HG02884 (cell line): ENCODE results near the gene C11orf24.

ENCODE experiments used
- ATAC-seq: cut with Tn5 transposase; IDR thresholded peaks from one replicate; pipeline ENCODE4 v1.9.1; 2021; ENCODE audit warnings: mild to moderate bottlenecking, moderate library complexity; ENCODE audit not compliant: unreplicated experiment

Gene C11orf24

DNA sequence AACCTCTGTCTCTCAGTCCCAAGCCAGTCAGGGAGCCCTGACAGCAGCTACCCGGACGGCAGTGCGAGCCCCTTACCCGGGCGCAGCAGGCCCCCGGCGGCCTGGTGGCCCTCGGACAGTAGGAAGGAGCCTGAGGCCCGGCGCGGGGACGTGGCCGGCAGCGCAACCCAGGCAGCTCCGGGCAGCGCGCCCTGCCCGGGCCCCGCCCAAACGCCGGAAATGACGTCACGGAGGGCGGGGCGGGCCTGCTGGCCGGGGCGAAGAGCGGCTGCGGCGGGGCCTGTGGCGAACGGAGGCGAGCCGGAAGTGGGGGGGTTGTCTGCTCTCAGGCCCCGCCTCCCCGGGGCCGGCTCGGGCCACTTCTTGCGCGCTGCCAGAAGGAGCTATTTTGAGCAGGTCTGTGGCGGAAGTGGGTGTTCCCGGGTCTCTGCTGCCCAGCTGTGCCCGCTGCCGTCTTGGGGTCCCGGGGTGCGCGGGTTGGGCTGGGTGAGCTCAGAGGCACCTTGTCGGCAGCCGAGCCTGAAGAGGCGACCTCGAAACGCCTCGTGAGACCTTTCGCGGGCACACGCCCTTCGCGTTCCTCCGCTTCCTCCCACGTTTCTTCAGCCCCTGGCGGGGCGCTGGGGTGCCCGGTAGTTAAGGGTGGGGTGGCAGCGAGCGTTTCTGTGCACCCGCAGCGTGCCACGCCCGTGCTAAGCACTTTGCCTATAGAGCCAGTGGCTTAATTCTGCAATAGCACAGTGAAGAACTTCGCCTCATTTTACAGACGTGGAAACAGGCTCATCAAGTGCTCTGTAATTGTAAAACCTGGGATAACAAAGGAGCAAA is at the start of gene C11orf24:
TSS of gene C11orf24 (minus strand) at position 193 of the 828 bp plus-strand sequence. CDS start 8,206 bp downstream, outside the sequence.
- ATAC-seq = peak; percentile 66

DNA sequence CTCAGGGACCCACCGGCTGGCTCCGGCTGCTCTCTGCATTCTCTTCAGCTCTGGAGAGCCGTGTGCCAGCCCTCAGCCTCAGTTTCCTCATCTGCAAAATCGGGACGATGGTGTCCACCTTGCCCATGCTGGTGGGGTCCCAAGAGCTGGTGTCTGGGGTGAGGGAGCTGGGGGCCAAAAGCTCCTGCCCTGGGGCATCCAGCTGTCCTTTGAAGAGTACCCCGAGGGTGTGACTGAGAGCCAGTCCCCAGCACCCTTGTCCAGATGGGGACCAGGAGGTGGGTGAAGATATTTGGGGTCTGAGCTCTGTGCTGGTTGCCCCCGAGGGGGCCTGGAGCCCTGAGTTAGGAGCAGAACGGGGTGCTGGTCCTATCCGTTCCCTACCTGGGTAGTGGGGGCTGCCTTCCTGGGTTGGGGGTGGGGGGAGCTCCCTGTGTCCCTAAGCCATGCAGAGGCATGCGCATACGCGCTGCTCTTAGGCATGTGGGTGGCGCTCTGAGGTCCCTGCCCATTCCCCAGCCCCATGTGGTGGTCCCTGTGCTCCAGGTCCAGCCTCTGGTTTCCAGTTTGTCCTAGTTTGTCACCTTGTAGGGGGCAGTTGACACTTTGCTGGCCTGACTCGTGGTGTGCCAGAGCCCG is 45.5 kb upstream of the C11orf24 start:
- no peak for ATAC-seq

DNA sequence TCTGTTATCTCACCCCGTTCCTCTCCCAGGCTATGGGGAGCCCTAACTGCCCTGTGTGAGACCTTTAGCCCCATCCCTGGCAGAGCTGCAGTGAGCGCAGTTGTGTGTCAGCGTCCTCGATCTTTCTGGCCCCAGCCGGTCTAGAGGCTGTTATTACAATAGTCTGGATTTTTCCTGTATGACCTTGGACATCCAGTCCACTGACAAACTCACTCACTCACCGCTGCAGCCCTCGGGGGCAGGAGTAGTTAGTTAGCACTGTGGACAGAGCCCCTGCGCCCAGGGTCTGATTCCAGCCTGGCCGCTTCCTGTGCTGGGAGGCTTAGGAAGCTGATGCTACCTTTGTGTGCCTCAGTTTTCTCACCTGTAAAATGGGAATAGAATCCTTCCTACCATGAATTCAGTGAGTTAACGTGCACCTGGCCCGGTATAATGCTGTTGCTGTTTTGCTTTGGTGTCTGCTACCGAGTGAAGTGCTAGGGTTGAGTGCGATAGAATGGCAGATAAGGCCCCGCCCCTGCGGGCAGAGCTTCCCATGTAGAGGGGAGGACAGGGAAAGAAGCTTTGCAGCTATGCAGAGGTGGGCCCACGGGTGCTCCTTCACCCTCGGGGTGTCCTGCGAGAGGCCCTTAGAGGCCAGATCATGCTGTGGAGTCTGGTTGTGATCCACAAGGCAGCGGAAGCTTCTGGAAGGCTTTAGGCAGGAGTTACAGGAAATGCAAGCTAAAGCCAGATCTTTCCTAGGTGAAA is 43.6 kb upstream of the C11orf24 start:
- no peak for ATAC-seq

DNA sequence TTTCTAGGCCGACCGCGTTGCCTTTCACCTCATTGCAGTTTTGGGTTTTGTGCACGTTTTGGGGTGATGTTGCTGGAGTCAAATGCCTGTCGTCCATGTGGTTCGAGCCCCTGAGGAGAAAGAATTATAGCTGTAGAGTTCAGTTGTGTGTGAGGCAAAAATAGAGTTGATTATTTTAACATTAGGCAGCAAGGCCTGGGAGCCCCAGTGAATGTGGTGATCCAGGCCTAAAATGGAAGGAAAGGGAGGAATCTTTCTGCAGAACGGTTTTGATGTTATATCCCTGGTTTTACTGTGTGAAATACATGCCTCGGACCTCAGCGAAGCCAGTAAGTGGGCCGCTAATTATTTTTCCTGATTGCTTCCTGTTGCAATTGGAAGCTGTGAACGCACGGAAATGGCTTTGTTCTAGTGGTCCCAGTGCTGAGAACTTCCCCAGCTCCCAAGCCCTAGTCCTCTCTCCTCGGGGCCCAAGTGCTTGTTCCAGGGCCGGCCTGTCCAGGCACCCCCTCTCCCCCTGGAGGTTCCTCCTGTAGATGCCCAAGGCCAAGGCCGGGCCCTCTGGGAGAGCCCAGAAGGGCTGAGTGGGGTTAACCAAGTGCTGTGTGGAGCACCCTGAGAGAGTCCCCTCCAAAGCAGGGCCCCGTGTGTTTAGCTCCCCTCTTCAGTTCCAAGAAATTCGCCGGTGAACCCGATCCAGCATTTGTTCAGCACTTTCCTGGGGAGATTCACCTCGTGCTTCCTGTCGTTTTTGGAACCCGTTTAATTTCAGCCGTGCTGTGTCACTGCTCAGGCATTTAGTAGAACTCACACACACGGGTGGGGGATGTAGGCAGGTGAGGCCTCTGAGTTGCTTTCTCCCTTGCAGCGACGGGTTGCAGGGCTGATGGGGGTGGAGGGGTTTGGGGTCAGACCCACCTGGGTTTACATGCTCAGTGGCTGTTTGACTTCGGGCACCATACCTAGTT is 42.7 kb upstream of the C11orf24 start:
- no peak for ATAC-seq

DNA sequence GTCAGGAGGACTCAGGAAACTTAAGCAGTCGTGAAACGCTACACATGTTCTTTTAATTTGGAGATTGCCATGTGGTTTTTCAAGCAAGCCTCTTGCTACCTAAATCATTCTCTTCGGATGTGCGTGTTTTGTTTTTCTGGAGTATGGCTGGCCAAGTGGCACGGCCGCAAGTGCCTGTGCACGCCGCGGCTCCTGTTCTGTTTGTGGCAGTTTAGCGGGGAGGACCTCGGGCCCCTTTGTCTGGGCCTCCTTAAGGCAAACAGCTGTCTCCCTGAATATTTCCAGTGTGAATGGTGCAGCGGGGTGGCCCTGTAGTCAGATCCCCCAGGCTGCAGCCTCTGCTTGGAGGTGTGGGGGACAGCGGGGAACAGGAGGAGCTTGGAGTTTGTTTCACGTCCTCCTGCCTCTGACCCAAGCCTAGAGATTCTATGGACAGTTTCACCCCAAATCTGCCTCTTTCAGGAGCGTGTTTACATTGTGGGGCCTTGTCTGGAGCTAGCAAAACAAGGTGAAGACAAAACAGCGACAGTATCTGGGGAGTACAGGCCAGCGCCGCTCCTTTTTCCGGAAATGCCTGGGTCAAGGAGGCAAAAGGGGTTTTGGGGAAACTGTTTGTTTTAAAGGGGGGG is 41.9 kb upstream of the C11orf24 start:
- no peak for ATAC-seq

DNA sequence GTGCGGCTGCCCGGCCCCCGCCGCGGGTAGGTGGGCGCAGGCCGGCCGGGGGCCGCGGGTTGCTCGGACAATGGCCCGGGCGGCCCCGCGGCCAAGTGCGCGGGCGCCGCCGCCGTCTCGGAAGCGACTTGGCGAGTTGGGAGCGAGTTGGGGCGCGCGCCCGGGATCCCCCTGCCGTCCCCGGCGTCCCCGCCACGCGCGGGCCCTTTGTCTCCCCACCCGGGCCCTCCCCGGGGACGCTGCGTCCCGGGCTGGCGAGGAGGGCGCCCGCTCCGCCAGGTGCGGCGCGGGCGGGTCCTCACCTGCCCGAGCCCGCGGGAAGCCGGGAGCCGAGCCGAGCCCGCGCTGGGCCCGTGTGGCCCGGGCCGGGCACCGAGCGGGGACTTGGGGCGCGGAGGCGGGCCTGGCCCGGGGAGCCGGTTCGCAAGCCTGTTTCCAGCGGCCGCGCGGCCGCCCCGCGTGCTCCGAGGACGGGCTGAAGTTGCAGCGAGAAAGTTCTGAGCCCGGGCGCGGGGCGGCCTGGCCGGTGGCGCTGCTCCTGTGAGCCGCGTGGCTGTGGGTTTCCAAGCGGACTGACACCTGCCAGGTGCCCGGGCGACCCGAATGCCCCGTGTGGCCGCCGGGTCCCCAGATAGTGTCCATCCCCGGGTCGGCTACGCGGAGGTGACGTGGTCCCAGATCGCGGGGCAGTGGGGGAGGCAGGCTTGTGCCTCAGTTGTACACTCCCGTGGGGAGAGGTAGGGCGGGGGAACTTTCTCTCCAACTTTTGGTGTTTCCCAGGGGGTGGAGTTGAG is 41.2 kb upstream of the C11orf24 start:
- no peak for ATAC-seq

DNA sequence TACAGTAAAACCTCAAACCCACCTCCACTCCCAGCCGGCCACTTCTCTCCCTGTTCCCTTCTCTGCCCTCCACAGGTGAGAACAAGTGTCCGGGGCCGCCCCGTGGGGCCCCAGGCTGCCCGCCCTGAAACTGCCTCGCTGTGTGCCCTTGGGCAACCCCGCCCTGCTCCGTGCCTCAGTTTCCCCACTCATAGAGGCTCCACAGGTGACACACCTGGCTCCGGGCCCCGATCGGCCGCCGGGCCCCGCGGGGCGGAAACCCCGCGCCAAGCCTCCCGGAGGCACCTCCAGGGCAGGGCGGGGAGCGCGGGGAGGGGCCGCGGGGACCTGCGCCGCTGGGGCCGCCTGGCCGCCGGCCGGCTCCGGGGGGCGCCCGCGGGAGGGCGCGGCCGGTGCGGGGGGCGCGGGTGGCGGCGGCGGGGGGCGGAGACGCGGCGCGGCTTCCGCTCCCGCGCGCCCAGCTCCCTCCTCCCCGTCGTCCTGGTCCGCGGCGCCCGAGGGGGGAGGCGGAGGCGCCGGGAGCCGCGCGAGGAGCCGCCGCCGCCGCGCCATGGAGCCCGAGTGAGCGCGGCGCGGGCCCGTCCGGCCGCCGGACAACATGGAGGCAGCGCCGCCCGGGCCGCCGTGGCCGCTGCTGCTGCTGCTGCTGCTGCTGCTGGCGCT is 40.5 kb upstream of the C11orf24 start, which contains the start of gene LRP5:
TSS of gene LRP5 (plus strand) at position 475 of the 663 bp plus-strand sequence. CDS start at position 599, 124 bp downstream.
- no peak for ATAC-seq

DNA sequence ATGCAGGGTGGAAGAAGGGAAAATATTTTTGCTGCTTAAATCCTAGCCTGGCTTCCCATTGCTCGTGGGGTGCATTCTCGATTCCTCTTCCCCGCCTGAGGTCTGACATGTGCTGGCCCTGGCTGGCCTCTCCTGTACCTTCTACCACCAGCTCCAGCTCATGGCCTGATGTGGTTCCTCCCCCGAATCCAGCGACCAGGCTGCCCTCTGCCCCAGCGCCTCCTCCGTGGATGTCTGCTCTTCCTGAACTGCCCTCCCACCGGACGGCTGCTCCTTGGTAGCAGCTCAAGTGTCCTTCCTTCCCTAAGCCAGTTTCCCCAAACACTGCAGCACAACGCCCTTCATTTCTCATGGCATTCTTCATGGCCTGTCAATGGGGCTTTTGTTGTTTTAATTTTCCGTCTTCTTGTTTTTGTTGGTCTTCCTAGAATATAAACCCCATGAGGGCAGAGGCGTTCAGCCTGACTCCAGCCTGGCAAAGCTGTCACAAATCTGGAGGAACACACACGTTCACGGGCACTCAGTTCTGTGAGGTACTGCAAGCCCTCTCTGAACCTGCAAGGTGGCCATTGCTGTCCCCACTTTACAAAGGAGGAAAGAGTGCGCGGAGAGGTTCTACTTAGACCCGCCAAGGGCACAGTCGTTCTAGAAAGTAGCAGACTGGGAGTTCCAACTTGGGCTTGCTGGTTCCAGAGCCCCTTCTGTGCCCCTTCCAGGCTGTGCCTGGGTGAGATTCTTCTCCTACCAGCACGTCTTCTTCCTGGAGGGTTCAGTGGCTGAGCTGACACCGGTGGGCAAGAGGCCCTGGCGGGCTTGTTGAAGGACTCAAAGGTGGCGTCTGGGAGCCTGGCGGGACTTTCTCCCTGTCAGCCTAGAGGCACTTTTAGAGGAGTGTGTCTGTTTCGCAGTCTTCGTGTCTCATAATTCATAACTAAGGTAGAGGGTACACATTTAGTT is 39.7 kb upstream of the C11orf24 start:
- no peak for ATAC-seq

DNA sequence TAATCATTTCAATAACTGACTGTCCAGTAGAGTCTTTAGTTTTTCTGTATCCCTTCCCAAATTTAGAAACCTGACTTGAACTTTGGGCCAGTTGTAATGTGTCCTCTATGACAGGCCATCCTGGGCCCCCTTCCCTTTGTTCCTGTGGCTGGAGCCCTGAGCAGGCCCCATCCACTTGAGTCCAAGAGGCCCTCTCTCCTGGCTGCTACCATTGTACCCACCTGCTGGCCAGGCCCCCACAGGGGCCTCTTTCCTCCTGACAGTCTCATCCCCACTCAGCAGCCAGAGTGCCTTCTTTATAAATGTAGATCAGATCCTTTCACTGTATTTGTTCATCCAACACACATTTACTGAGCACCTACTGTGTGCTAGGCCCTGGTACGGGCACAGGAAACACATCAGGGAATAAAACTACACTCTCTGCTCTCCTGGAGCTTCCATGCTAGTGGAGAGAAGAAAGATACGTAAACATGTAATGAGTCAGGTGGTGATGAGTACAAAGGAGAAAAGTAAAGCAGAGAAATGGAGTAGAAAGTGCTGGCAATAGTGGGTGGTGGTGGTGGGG is 37.9 kb upstream of the C11orf24 start:
- ATAC-seq = no peak

DNA sequence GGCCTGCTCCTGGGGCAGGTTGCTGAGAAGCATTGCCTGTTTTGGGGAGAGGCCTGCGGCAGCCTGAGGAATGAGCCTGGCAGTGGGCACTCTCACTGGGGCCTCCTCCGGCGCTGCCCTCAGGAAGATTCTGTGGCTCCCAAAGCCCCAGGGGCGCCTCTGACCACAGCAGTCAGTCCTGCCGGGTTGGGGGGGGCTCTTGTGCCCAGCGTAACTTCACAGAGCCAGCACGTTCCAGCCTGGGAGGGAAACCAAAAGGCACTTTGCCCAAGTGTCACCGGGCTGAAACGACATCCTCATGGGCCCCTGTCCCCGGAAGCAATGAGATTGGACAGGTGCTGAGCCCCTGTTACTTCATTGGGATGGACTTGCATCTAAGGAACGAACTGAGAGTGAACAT is 36.3 kb upstream of the C11orf24 start:
- ATAC-seq = no peak

DNA sequence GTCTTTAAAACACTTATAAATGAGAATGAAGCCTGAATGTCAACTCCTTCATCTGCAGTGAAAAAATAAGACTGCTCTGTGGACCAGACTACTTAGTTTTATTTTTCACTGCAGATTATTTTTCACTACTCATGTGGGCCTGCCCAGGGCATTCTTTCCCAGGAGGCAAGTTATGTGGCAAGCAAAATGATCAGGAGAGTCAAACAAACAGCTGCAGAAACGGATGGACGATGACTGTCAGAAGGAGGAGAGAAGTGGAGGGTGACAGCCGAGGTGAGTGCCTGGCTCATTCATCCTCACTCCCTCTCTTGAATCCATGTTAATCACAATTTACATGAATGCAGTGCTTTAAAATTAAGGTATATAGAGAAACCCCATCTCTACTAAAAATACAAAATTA is 34.9 kb upstream of the C11orf24 start:
- ATAC-seq = no peak

DNA sequence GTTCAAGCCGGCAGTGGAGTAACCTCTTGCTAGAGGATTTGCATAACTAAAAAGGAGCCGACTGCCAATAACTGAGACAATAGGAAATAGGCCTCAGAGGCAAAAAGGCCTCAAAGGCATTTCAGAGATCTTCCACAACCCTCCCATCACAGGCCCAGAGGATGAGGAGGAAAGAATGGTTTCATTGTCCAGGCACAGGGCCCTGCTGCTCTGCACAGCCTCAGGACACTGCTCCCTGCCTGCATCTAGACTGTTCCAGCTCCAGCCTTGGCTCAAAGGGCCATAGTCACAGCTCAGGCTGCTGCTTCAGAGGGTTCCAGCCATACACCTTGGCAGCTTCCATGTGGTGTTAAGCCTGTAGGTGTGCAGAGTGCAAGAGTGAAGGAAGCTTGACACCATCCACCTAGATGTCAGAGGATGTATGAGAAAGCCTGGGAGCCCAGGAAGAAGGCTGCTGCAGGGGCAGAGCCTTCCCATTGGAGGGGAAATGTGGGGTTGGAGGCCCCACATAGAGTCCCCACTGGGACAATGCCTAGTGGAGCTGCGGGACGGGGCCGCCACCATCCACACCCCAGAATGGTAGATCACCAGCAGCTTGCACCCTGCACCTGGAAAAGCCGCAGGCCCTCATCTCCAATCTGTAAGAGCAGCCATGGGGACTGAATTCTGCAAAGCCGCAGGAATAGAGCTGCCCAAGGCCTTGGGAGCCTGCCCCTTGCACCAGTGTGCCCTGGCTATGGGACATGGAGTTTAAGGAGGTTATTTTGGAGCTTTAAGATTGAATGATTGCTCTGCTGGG is 32.4 kb upstream of the C11orf24 start:
- ATAC-seq = no peak

DNA sequence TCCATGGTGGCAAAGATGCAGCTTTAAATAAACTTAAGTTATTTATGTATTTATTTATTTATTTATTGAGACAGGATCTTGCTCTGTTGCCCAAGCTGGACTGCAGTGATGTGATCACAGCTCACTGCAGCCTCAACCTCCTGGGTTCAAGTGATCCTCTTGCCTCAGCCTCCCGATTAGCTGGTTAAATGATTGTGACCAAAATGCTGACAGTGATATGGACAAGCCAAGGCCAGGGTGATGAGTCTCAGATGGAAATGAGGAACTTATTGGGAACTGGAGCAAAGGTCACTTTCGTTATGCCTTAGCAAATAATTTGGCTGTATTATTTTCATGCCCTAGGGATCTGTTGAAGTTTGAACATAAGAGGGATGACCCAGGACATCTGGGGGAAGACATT is 31.3 kb upstream of the C11orf24 start:
- ATAC-seq = no peak

DNA sequence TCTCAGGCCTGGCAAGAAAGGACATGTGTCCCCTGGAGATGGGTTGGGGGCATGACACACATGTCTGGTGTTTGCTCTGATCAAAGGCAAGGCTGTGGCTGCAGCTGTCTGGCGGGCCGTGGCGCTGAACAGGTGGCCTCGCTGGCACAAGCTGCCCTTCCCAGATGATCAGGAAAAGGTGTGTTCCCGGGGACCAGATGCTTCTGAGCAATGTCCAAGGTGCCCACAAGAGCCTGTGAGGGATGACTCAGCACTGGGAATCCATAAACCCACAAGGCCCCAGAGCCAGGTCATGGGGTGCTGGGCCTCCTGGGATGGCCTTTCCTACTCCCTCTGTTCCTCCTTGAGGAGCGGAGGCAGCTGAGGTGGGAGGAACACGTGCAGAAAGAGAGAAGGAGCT is 30.9 kb upstream of the C11orf24 start:
- ATAC-seq = no peak

DNA sequence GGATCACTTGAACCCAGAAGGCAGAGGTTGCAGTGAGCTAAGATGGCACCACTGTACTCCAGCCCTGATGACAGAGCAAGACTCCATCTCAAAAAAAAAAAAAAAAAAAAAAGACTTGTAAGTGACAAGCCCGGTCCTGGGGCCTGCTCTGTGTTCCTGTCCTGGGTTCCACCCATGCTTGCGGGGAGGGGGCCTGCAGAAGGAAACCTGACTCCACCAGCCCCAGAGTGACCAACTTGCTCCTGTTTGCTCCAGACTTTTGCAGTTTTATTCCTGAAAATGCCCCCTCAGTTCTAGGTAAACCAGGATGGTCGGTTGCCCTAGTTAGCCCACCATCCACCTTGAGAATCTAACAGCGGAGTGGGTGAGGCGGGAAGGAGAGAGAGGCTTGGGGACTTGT is 30.5 kb upstream of the C11orf24 start:
- no peak for ATAC-seq

DNA sequence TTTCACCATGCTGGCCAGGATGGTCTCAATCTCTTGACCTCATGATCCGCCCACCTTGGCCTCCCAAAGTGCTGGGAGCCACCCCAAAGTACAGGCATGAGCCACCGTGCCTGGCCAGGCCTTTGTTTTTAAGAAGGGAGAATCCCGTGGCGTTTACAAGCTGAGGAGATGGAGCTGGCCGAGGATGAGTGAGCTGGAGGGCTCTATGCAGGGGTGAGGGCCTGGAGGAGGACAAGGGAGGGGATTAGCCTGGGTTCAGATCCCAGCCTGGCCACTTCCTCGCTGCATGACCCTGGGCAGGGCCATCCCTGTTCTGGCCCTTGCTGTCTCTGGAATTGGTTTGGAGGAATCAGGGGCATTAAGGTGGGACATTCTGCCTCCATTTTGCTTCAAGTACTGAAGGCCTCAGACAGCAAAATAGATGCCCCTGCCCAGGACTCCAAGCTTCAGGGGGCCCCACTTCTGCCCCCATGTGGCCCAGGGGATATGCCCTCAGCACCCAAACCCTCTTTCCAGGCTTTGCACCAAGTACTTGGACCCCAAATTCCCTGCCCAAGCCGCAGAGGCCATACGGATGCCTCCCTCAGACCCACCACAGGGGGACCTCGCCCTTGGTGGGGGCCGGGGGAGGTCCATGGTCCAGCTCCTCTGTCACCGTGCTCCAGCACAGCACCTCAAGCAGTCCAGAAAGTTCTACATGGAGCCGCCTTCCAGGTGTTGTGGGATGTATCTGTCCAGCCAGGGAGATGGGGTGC is 28.5 kb upstream of the C11orf24 start:
- no peak for ATAC-seq
